NT2/D1 (cell line): ENCODE measurements around the gene SMARCAD1.

Experiments used
- DNase-seq: peaks from one replicate; pipeline ENCODE4 v3.0.0-alpha.2; 2011; ENCODE audit warnings: low read depth, low spot score
- H3K27me3 ChIP-seq: 2 replicates; pipeline ENCODE4 v1.6.0; 2011; ENCODE audit warnings: mild to moderate bottlenecking; ENCODE audit not compliant: insufficient read length, insufficient read depth
- H3K36me3 ChIP-seq: 2 replicates; pipeline ENCODE4 v1.6.1; 2011; ENCODE audit warnings: mild to moderate bottlenecking, low read length, mixed read lengths; ENCODE audit not compliant: insufficient read depth, insufficient read length
- H3K4me1 ChIP-seq: 2 replicates; pipeline ENCODE4 v1.5.1; 2011; ENCODE audit not compliant: insufficient read depth, insufficient read length
- H3K4me3 ChIP-seq: 2 replicates; pipeline ENCODE4 v1.5.1; 2011; ENCODE audit warnings: low read depth; ENCODE audit not compliant: insufficient read length
- H3K9ac ChIP-seq: 2 replicates; pipeline ENCODE4 v1.6.0; 2011; ENCODE audit warnings: low read depth; ENCODE audit not compliant: insufficient read length
- H3K9me3 ChIP-seq: 2 replicates; pipeline ENCODE4 v1.5.1; 2011; ENCODE audit warnings: mild to moderate bottlenecking, low read length; ENCODE audit not compliant: insufficient read depth
- SUZ12 ChIP-seq: IDR thresholded peaks from 2 replicates; pipeline ENCODE4 v1.6.1; 2011; ENCODE audit not compliant: insufficient read length, insufficient read depth; ENCODE audit errors: extremely low read depth
- YY1 ChIP-seq: IDR thresholded peaks from 2 replicates; pipeline ENCODE4 v1.6.1; 2011; ENCODE audit not compliant: insufficient read length, insufficient read depth
- ZNF274 ChIP-seq: IDR thresholded peaks from 2 replicates; pipeline ENCODE4 v1.6.1; 2011; ENCODE audit warnings: mild to moderate bottlenecking, low read depth, low read length

SMARCAD1 gene

GRCh38 chr4:94244829-94245185 lies 37.1 kb downstream of the SMARCAD1 start:
- H3K4me1 ChIP-seq, result no peaks in the 10 kb centered on the region
- H3K9me3 ChIP-seq, result no peaks in the 10 kb centered on the region
- H3K9ac ChIP-seq, result no peak overlapping the region
- H3K27me3 ChIP-seq, result no peaks in the 10 kb centered on the region
- no peak for DNase-seq
- no peak for TF ChIP-seq ZNF274
- peaks cover 66% of the 10 kb centered on the region for H3K36me3 ChIP-seq
- no peak overlapping the region for H3K4me3 ChIP-seq

- TF ChIP-seq SUZ12 (no peak), YY1 (no peak), ZNF274 (no peak)
Observed at GRCh38 chr4:94251094-94251493, 43.4 kb downstream of the SMARCAD1 start.

GRCh38 chr4:94253036-94253435 lies 45.4 kb downstream of the SMARCAD1 start:
- TF ChIP-seq ZNF274 (no peak), SUZ12 (no peak), YY1 (no peak)
- DNase-seq, result no peak
- no peak overlapping the region for H3K4me3 ChIP-seq
- no peaks in the 10 kb centered on the region for H3K4me1 ChIP-seq
- peaks cover 47% of the 10 kb centered on the region for H3K36me3 ChIP-seq
- H3K9ac ChIP-seq, result no peak overlapping the region
- no peaks in the 10 kb centered on the region for H3K9me3 ChIP-seq
- H3K27me3 ChIP-seq, result no peaks in the 10 kb centered on the region

More at GRCh38 chr4:94251094-94251493, 43.4 kb downstream of the SMARCAD1 start:
- H3K27me3 ChIP-seq, result no peaks in the 10 kb centered on the region
- no peaks in the 10 kb centered on the region for H3K9me3 ChIP-seq
- DNase-seq, result no peak
- no peaks in the 10 kb centered on the region for H3K4me1 ChIP-seq
- H3K9ac ChIP-seq, result no peak overlapping the region
- no peak overlapping the region for H3K4me3 ChIP-seq
- H3K36me3 ChIP-seq, result peaks cover 51% of the 10 kb centered on the region

GRCh38 chr4:94256144-94256783 lies 48.6 kb downstream of the SMARCAD1 start:
- Histone ChIP-seq H3K27me3 (no peaks in the 10 kb centered on the region), H3K9me3 (no peaks in the 10 kb centered on the region), H3K9ac (no peak overlapping the region), H3K36me3 (peaks cover 31% of the 10 kb centered on the region), H3K4me1 (no peaks in the 10 kb centered on the region), H3K4me3 (no peak overlapping the region)
- DNase-seq, result no peak
- no peak for TF ChIP-seq YY1
- TF ChIP-seq ZNF274, result no peak
- TF ChIP-seq SUZ12, result no peak

GRCh38 chr4:94256828-94257227 lies 49.2 kb downstream of the SMARCAD1 start:
- Histone ChIP-seq H3K27me3 (no peaks in the 10 kb centered on the region), H3K9me3 (no peaks in the 10 kb centered on the region), H3K4me1 (no peaks in the 10 kb centered on the region), H3K36me3 (peaks cover 36% of the 10 kb centered on the region), H3K9ac (no peak overlapping the region), H3K4me3 (no peak overlapping the region)
- DNase-seq, result no peak
- TF ChIP-seq ZNF274, result no peak
- TF ChIP-seq YY1, result no peak
- TF ChIP-seq SUZ12, result no peak

GRCh38 chr4:94262163-94263016 lies 54.7 kb downstream of the SMARCAD1 start:
- no peak for TF ChIP-seq YY1
- no peak for TF ChIP-seq SUZ12
- TF ChIP-seq ZNF274, result no peak
- H3K4me1 ChIP-seq, result no peaks in the 10 kb centered on the region
- no peak overlapping the region for H3K9ac ChIP-seq
- H3K9me3 ChIP-seq, result no peaks in the 10 kb centered on the region
- H3K36me3 ChIP-seq, result peaks cover 31% of the 10 kb centered on the region
- no peak overlapping the region for H3K4me3 ChIP-seq
- H3K27me3 ChIP-seq, result no peaks in the 10 kb centered on the region
- no peak for DNase-seq

GRCh38 chr4:94267037-94267436 lies 59.4 kb downstream of the SMARCAD1 start:
- Histone ChIP-seq H3K36me3 (peaks cover 28% of the 10 kb centered on the region), H3K9ac (no peak overlapping the region), H3K4me3 (no peak overlapping the region), H3K4me1 (no peaks in the 10 kb centered on the region), H3K27me3 (no peaks in the 10 kb centered on the region), H3K9me3 (no peaks in the 10 kb centered on the region)
- DNase-seq, result no peak
- TF ChIP-seq YY1 (no peak), SUZ12 (no peak), ZNF274 (no peak)
